Activated naive CD4-positive, alpha-beta T cell treated with anti-CD3 and anti-CD28 coated beads, Interleukin-2, amount 10 ng/mL, durations not matched to agents 5 hours and 36 hours (primary cell): ENCODE measurements around the gene CDSN. TPM values are rescaled to one million over a fixed set of nuclear protein-coding genes. Genes with fewer than 3 reads are reported as not detected.

Experiments
- total RNA-seq, 2 experiments: library from RNA; stranded (reverse); gene quantifications; one replicate each; pipeline ENCODE4 v1.2.3, GENCODE V29; 2021

CDSN gene, protein sequence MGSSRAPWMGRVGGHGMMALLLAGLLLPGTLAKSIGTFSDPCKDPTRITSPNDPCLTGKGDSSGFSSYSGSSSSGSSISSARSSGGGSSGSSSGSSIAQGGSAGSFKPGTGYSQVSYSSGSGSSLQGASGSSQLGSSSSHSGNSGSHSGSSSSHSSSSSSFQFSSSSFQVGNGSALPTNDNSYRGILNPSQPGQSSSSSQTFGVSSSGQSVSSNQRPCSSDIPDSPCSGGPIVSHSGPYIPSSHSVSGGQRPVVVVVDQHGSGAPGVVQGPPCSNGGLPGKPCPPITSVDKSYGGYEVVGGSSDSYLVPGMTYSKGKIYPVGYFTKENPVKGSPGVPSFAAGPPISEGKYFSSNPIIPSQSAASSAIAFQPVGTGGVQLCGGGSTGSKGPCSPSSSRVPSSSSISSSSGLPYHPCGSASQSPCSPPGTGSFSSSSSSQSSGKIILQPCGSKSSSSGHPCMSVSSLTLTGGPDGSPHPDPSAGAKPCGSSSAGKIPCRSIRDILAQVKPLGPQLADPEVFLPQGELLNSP
- total RNA-seq: not detected

DNA sequence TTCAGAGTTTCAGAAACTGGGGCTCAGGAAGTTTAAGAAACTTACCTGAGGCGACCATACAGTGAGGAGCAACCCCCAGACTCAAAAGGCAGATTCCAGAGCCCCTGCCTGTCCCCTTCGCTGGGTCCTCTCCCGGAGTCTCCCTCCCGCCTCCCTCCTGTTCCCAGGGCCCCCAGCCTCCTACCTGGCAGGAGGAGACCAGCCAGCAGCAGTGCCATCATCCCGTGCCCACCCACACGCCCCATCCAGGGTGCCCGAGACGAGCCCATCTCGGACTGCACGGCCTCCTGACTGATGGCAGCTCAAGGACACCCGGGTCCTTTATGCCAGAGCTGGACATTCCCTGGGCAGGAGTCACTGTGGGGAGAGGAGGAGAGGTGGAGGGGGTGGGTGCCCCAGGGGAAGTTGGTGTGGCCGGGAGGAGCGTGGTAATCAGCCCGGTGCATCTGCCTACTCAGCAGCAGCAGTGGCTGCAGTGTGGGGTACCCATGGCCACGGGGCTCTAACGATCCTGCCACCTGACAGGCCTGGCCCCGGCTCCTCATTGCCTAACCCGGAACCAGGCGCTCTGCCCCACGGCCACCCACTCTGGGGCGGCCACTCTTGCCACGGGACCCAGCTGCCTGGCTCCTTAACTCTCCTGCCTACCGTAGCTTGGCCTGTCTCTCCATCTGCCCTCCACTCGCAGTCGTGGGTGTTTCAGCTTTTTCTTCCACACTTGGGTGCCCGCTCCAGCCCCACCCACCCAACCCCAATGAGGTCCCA, at the start of gene CDSN:
Gene CDSN (minus strand): TSS at position 296 of the 765 bp plus-strand sequence. CDS start 27 bp downstream, at position 269.

DNA sequence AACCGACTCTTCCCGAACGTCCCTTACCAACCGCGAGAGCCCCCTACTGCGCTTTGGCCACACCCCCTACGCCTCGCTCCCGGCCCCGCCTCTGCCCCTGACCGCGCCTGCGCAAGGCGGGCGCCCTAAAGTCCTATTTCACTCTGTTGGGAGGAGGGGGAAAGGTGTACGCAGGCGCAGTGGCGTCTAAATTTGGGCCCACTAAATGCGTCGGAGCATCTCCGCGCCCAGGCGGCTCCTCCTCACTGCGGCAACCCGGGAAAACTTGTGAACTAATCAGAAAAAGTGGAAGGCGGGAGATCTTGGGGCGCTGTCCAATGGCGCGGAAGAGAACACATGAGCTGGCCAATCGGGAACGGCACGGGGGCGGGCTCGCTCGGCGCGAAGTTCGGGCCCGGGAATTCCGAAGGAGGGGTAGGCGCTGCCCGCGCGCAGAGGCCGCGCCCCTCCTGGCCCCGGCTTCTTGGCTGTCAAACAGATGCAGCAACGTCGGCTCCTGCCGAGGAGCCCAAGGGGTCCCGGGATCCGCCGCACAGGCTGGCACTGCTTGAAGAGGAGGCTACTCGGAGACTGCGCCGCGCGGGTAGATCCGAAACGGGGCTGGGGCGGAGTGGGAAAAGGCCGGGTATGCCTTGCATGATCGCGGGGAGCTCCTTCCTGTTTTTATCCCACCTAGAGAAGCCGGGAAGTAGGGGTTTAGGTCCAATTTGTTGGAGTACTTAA, 38.1 kb upstream of the CDSN start, which contains the start of gene TCF19:
Gene TCF19 (plus strand): TSS at position 450 of the 723 bp plus-strand sequence. CDS start 881 bp downstream, outside the sequence.

DNA sequence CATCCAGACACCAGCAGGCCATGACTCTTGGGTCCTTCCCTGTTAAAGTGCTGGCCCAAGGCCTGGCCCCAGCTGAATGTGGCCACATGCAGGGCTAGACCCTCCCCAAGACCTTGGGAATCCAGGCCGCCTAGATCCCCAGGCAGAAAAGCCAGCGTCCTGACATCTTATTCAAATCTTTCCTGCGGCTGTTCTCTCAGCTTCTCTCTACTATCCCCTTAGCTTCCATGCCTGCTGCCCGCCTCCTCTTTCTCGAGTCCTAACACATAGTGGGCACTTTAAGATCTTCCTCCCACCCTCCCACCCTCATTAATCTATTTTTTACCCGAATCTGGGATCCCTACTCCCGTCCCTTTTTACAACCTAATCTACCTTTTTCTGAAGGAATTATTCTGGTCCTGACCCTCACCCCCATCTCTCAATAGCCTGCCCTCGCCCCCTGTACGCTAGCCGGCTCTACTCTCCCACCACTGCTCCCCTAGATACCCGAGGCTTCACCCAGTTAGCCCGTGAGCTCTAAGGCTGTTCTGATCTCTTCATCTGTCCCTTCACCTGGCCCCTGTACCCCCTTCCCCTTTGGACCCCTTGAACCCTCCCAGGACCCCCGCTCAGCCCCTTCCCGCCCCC, 37.4 kb upstream of the CDSN start, which contains the start of gene CCHCR1:
Gene CCHCR1 (minus strand): TSS at position 290 of the 627 bp plus-strand sequence. CDS start 202 bp downstream, at position 88.

DNA sequence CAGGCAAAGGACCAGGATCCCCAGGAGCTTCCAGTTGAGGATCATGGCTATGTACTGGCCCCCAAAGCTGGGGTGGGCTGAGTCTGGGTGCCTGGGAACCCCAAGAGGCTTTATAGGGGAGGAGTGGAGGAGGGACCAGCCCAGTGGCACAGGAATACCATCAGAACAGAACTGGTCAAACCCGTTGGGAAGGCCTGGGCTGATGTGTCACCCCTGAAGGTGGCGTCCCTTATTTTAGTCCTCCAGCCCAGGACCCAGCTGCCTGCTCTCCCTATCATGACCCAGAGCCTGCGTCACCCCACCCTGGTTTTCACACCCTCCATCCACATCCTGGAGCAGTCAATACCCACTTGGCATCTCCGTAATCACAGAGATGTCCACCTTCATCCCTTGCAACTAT, 18.7 kb upstream of the CDSN start, which contains the start of gene PSORS1C2:
Gene PSORS1C2 (minus strand): TSS at position 85 of the 400 bp plus-strand sequence. CDS start 40 bp downstream, at position 45.

DNA sequence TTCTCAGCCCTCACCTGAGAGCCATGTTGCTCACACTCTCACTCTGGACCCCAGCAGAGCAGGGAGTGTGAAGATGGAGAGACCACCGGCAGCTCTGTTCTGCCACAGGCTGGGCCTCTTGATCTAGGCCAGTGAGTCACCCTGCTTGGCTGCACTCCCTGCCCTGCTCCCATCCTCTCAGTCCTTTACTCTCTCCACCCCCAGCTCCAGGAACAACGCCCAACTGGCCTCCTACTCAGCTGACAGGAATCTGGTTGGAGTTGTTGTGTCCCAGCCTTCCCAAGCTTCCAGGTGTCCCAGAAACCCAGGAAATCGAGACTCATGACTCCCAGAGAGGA, 5.7 kb downstream of the CDSN start, which contains the start of gene PSORS1C1:
Gene PSORS1C1 (plus strand): TSS at position 260 of the 338 bp plus-strand sequence. CDS start 14,833 bp downstream, outside the sequence.

DNA sequence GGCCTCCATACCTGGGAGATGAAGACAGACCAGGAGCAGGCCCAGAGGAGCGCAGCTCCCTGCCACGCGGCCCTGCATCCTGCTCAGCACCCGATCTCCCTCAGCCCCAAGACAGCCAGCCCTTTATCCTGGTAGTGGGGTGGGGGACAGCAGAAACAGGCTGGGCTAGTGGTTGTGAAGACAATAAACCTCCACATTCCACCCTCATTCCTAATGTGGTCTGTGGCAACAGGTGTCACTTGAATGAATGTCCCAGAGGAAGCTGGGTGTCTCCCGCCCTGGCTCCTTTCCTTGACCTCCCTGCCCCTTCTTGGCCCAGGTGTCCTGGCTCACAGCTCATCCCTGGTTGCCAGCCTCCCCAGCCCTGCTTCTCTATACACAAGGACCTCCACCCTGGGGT, 7.8 kb downstream of the CDSN start, which contains the start of gene C6orf15:
Gene C6orf15 (minus strand): TSS at position 98 of the 400 bp plus-strand sequence. CDS start 20 bp downstream, at position 78.

Other genes with a start within 250 kb of the CDSN start
- gene DDR1, start 235.9 kb downstream of the CDSN start, total RNA-seq: 1 to 10 TPM; 7.0 to 9.3 TPM
- 10 to 100 TPM; 28.3 to 32.5 TPM for gene GTF2H4, start 212.2 kb downstream of the CDSN start, total RNA-seq
- gene VARS2, start 206.2 kb downstream of the CDSN start, total RNA-seq: 10 to 100 TPM; 32.9 to 33.4 TPM
- not detected for gene SFTA2, start 188.3 kb downstream of the CDSN start, total RNA-seq
- not detected for gene MUCL3, start 179.5 kb downstream of the CDSN start, total RNA-seq
- not detected for gene MUC21, start 136.7 kb downstream of the CDSN start, total RNA-seq
- not detected for gene MUC22, start 110.0 kb downstream of the CDSN start, total RNA-seq
- not detected for gene C6orf15, start 7.9 kb downstream of the CDSN start, total RNA-seq
- gene PSORS1C1, start 5.6 kb downstream of the CDSN start, total RNA-seq: not detected
- gene PSORS1C2, start 18.6 kb upstream of the CDSN start, total RNA-seq: not detected
- 10 to 100 TPM; 29.1 to 34.4 TPM for gene CCHCR1, start 37.4 kb upstream of the CDSN start, total RNA-seq
- gene TCF19, start 38.1 kb upstream of the CDSN start, total RNA-seq: 10 to 100 TPM; 70.6 to 73.5 TPM
- gene POU5F1, start 50.2 kb upstream of the CDSN start, total RNA-seq: not detected
- gene HLA-C, start 151.6 kb upstream of the CDSN start, total RNA-seq: 1,000 to 10,000 TPM; 1,197 to 1,205 TPM
- gene HLA-B, start 236.7 kb upstream of the CDSN start, total RNA-seq: 1,000 to 10,000 TPM; 4,256 to 4,376 TPM